Calu3 (cell line): ENCODE measurements around the gene BRI3BP. TPM values are rescaled to one million over a fixed set of nuclear protein-coding genes. Genes with fewer than 3 reads are reported as not detected.

Source experiments
- BruUV-seq: library from RNA; stranded (reverse); fragments of 400-500 nt; replicated peaks from 2 replicates; lab custom pipeline; 2021; lab: Mats Ljungman, UMichigan
- CTCF ChIA-PET: fragments of 300-600 bp; sonication (Branson Sonifier 250); formaldehyde crosslinking; loops from one replicate; lab custom pipeline; 2022; ENCODE audit warnings: antibody characterized with exemption; lab: Charles Lee
- DNase-seq: peaks from one replicate; pipeline ENCODE4 v3.0.0; 2022
- H3K27ac Mint-ChIP-seq: one replicate; pipeline ENCODE4 v1.8.0; 2022; ENCODE audit warnings: mixed read lengths; ENCODE audit not compliant: unreplicated experiment
- H3K27me3 Mint-ChIP-seq: one replicate; pipeline ENCODE4 v1.8.0; 2022; ENCODE audit warnings: mixed read lengths; ENCODE audit not compliant: unreplicated experiment
- H3K36me3 Mint-ChIP-seq: one replicate; pipeline ENCODE4 v1.8.0; 2022; ENCODE audit warnings: mild to moderate bottlenecking, moderate library complexity, mixed read lengths; ENCODE audit not compliant: insufficient read depth, unreplicated experiment
- H3K4me1 Mint-ChIP-seq: one replicate; pipeline ENCODE4 v1.8.0; 2022; ENCODE audit warnings: mild to moderate bottlenecking, low read depth, mixed read lengths; ENCODE audit not compliant: unreplicated experiment
- H3K4me3 Mint-ChIP-seq: one replicate; pipeline ENCODE4 v1.8.0; 2022; ENCODE audit warnings: mild to moderate bottlenecking, low read depth, moderate library complexity, mixed read lengths; ENCODE audit not compliant: unreplicated experiment
- H3K9me3 Mint-ChIP-seq: one replicate; pipeline ENCODE4 v1.8.0; 2022; ENCODE audit warnings: low read depth, mixed read lengths; ENCODE audit not compliant: unreplicated experiment
- intact Hi-C: fragments of 100-400 bp; cut with micrococcal nuclease; formaldehyde crosslinking; loops from one replicate; pipeline ENCODE4 v1.10.0; 2022; ENCODE audit not compliant: unreplicated experiment
- total RNA-seq: library from RNA; stranded (reverse); gene quantifications from 2 replicates; pipeline ENCODE4 v1.2.3, GENCODE V29; 2022
- TF ChIP-seq, protein P1 (sequence below): fragments of 200-600 bp; IDR thresholded peaks from one replicate; pipeline ENCODE4 v1.8.0; 2022; ENCODE audit warnings: antibody characterized with exemption; ENCODE audit not compliant: unreplicated experiment

BRI3BP gene
- total RNA-seq, 1 experiment from 2014 or later: 94.0 TPM

DNA sequence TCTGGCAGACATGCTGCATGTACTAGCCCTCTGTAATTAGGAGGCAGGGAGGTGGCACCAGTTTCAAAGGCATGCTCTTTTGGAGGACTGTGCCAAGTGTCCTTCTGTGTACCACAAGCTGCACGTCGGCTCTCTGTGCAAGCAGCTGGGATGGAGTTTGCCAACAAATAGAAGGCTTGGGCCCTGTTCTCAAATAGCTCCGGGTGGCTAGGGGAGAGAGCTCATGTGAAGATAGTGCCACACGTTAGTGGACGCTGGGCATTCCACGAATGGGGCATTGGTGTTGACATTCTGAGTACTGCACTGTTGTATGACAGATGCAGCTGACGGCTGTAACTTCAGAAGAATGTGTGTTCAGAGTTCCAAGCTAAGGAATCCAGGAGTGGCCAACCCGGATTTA, 76.2 kb downstream of the BRI3BP start:
- no peaks in the 10 kb centered on the region for H3K9me3 Mint-ChIP-seq
- TF ChIP-seq, protein P1, sequence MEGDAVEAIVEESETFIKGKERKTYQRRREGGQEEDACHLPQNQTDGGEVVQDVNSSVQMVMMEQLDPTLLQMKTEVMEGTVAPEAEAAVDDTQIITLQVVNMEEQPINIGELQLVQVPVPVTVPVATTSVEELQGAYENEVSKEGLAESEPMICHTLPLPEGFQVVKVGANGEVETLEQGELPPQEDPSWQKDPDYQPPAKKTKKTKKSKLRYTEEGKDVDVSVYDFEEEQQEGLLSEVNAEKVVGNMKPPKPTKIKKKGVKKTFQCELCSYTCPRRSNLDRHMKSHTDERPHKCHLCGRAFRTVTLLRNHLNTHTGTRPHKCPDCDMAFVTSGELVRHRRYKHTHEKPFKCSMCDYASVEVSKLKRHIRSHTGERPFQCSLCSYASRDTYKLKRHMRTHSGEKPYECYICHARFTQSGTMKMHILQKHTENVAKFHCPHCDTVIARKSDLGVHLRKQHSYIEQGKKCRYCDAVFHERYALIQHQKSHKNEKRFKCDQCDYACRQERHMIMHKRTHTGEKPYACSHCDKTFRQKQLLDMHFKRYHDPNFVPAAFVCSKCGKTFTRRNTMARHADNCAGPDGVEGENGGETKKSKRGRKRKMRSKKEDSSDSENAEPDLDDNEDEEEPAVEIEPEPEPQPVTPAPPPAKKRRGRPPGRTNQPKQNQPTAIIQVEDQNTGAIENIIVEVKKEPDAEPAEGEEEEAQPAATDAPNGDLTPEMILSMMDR: no peak
- intact Hi-C loops: no loop called here
- BruUV-seq: no TSS peak
- H3K36me3 Mint-ChIP-seq: peaks cover 32% of the 10 kb centered on the region
- H3K4me1 Mint-ChIP-seq: peaks cover 14% of the 10 kb centered on the region
- H3K4me3 Mint-ChIP-seq: no peak overlapping the region
- H3K27me3 Mint-ChIP-seq: no peaks in the 10 kb centered on the region
- no peak overlapping the region for H3K27ac Mint-ChIP-seq
- CTCF ChIA-PET: interaction anchor here (0.8 kb wide), 1 partner anchor 31 kb away, joined by 3 read pairs; no protein-coding TSS in a partner anchor
- DNase-seq: no peak

DNA sequence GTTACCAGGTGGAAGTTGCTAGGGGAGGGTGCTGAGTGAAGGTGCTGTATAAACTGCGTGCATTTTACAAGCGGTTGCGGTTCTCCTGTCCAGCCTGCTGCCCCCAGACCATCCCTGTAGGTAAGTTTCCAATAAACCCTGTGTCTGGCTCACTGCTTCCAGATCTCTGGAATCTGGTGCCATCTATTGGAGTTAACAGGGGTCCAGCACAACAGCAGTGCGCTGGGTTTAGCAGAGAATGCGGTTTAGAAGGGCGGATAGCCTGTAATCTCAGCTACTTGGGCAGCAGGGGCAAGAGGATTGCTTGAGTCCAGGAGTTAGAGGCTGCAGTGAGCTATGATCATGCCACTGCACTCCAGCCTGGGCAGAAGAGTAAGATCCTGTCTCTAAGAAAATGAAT, 76.7 kb downstream of the BRI3BP start:
- DNase-seq: no peak
- intact Hi-C loops: no loop called here
- Mint-ChIP-seq H3K4me1 (peaks cover 14% of the 10 kb centered on the region), H3K4me3 (no peak overlapping the region), H3K9me3 (no peaks in the 10 kb centered on the region), H3K27ac (no peak overlapping the region), H3K36me3 (peaks cover 30% of the 10 kb centered on the region), H3K27me3 (no peaks in the 10 kb centered on the region)
- TF ChIP-seq, protein P1: no peak
- CTCF ChIA-PET: interaction anchor here (0.8 kb wide), 1 partner anchor 31 kb away, joined by 3 read pairs; no protein-coding TSS in a partner anchor
- BruUV-seq: no TSS peak

DNA sequence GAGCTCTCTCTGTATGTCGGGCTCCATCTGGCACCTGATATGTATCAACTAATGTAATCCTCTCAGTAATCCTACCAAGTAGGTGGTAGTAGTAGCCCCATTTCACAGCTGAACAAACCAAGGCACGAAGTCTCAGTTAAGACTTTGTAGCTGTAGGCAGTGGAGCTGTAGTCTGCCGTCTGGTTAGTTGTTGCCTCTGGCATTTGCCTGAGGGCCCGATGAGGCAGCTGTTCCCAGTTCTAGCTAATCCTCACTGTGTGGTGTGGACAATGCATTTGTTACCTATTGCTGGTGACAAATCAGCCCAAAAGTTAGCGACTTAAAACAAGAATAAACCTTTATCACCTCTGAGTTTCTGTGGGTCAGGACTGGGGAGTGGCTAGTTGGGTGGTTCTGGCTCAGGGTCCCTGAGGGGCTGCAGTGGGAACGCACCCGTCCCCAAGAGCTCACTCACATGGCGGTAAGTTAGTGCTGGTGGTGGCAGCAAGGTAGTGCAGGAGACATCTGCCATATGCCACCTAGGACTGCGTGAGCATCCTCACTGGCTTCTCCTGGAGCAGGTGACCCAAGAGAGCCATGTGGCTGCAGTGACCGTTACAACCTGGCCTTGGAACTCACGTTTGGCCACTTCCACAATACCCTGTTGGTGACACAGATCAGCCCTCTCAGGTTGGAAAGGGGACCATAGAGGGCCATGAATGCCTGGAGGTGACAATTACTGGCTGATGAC, 77.4 kb downstream of the BRI3BP start:
- peaks cover 14% of the 10 kb centered on the region for H3K4me1 Mint-ChIP-seq
- no TSS peak for BruUV-seq
- H3K27me3 Mint-ChIP-seq: no peaks in the 10 kb centered on the region
- TF ChIP-seq, protein P1: no peak
- peaks cover 29% of the 10 kb centered on the region for H3K36me3 Mint-ChIP-seq
- CTCF ChIA-PET: no interaction called here
- H3K27ac Mint-ChIP-seq: no peak overlapping the region
- intact Hi-C loops: no loop called here
- no peaks in the 10 kb centered on the region for H3K9me3 Mint-ChIP-seq
- no peak for DNase-seq
- H3K4me3 Mint-ChIP-seq: no peak overlapping the region

DNA sequence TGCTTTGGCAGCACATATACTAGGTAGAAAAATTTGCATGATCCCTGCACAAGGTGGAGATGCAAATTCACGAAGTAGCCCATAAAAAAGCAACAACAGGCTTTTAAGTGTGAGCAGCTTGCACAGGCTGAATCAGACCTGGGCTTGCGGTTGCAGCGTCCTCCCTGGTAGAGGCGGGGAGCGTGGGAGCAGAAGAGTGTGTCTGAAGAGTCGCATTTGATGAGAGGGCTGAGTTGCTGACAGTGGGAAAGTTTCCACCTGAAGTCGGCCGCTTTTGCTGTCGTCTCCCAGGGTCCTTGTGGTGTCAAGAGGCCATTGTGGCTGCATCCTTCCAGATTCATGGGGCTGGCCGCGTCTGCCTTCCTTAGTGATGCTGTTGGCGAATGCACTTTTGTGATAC, 78.0 kb downstream of the BRI3BP start:
- TF ChIP-seq, protein P1: no peak
- H3K36me3 Mint-ChIP-seq: peaks cover 29% of the 10 kb centered on the region
- intact Hi-C loops: no loop called here
- CTCF ChIA-PET: no interaction called here
- DNase-seq: no peak
- no TSS peak for BruUV-seq
- H3K9me3 Mint-ChIP-seq: no peaks in the 10 kb centered on the region
- H3K4me3 Mint-ChIP-seq: no peak overlapping the region
- peaks cover 8% of the 10 kb centered on the region for H3K4me1 Mint-ChIP-seq
- H3K27me3 Mint-ChIP-seq: no peaks in the 10 kb centered on the region
- no peak overlapping the region for H3K27ac Mint-ChIP-seq
